Natural killer cell (primary cell): Measurements from ENCODE around the gene MYO18B. TPM values are rescaled to one million over a fixed set of nuclear protein-coding genes. Genes with fewer than 3 reads are reported as not detected.

Experiments used
- ATAC-seq, 3 donors: fragments of 150-1000 bp in 2 of 3; fragments of 200-7000 bp in 1 of 3; cut with Tn5 transposase; 1 replicate in 1 of 3; 2 replicates in 2 of 3; pipeline ENCODE4 v1.10.0; 2021; ENCODE audit warnings: mild to moderate bottlenecking in 2 of 3, moderate library complexity in 2 of 3
- DNase-seq, 2 donors: peaks; one replicate each; pipeline versions ENCODE4 v3.0.0 to v3.0.0-alpha.2; 2013 to 2021; ENCODE audit warnings: mixed read lengths in 1 of 2
- H3K27ac ChIP-seq: one replicate; pipeline ENCODE4 v1.5.1; 2013; ENCODE audit warnings: mild to moderate bottlenecking, low read length
- H3K27me3 ChIP-seq: one replicate; pipeline ENCODE4 v1.6.1; 2013; ENCODE audit warnings: low read length; ENCODE audit not compliant: control insufficient read depth, insufficient read depth
- H3K36me3 ChIP-seq: one replicate; pipeline ENCODE4 v1.6.1; 2013; ENCODE audit warnings: low read length; ENCODE audit not compliant: control insufficient read depth, insufficient read depth
- H3K4me1 ChIP-seq: one replicate; pipeline ENCODE4 v1.6.1; 2013; ENCODE audit warnings: low read length; ENCODE audit not compliant: control insufficient read depth, insufficient read depth
- H3K4me3 ChIP-seq: one replicate; pipeline ENCODE4 v1.5.1; 2013; ENCODE audit warnings: low read length
- H3K9me3 ChIP-seq: one replicate; pipeline ENCODE4 v1.6.1; 2013; ENCODE audit warnings: low read length; ENCODE audit not compliant: control insufficient read depth, insufficient read depth
- H3K27ac Mint-ChIP-seq, 2 donors: one replicate each; pipeline ENCODE4 v1.8.0; 2022; ENCODE audit warnings: mild to moderate bottlenecking in 2 of 2, mixed read lengths in 2 of 2, moderate library complexity in 1 of 2
- H3K27me3 Mint-ChIP-seq, 2 donors: one replicate each; pipeline ENCODE4 v1.8.0; 2022; ENCODE audit warnings: low read depth in 2 of 2, mixed read lengths in 2 of 2
- H3K36me3 Mint-ChIP-seq: one replicate; pipeline ENCODE4 v1.8.0; 2022; ENCODE audit warnings: mixed read lengths
- H3K4me1 Mint-ChIP-seq, 2 donors: one replicate each; pipeline ENCODE4 v1.8.0; 2022; ENCODE audit warnings: mixed read lengths in 2 of 2
- H3K4me3 Mint-ChIP-seq: one replicate; pipeline ENCODE4 v1.8.0; 2022; ENCODE audit warnings: mild to moderate bottlenecking, moderate library complexity, mixed read lengths
- H3K9me3 Mint-ChIP-seq, 2 donors: one replicate each; pipeline ENCODE4 v1.8.0; 2022; ENCODE audit warnings: mixed read lengths in 2 of 2
- WGBS: methylation state at CpG from one replicate; pipeline ENCODE4 v1.1.7; 2013; ENCODE audit warnings: missing lambda C conversion rate; ENCODE audit not compliant: insufficient coverage; 5-methylcytosine and 5-hydroxymethylcytosine counted together
- intact Hi-C: fragments of 100-400 bp; cut with micrococcal nuclease; formaldehyde crosslinking; loops from one replicate; pipeline ENCODE4 v1.14.2; 2022
- total RNA-seq, 4 donors: library from RNA; stranded (reverse); fragments of 120-200 nt in 1 of 4; gene quantifications; one replicate each; pipeline versions ENCODE4 v1.2.3 to v1.2.4, GENCODE V29; 2013 to 2022
- TF ChIP-seq, protein P1 (sequence below): fragments of 200-600 bp; IDR thresholded peaks from one replicate; pipeline ENCODE4 v1.8.0; 2022; ENCODE audit warnings: antibody characterized with exemption

The MYO18B gene
- total RNA-seq, 3 donors from 2014 or later (not counting 1 experiment from before 2014, with no cell fraction given), result 0.07 to 0.14 (median 0.10) TPM

DNA sequence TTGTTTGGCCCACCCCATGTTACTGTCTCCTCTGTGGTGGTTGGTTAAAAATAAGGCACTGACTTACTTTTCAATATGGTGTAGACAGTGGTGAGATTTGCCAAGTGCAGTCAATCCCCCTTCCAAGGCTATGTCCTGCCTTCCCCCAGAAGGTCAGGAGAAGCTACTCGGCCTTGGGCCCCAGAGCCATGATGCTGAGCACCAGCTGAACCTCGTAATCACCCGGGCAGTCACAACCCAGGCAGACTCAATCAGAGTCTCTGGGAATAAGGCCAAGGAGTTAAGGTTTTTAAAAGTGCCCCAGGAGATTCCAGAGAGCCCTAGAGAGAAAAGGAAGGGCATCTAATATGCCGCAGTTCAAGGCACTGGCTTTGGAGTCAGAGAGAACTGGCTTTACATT lies 23.8 kb downstream of the MYO18B start:
- no peak for ATAC-seq
- peaks cover 3 to 6% of the 10 kb centered on the region in 2 donors for H3K9me3 Mint-ChIP-seq

DNA sequence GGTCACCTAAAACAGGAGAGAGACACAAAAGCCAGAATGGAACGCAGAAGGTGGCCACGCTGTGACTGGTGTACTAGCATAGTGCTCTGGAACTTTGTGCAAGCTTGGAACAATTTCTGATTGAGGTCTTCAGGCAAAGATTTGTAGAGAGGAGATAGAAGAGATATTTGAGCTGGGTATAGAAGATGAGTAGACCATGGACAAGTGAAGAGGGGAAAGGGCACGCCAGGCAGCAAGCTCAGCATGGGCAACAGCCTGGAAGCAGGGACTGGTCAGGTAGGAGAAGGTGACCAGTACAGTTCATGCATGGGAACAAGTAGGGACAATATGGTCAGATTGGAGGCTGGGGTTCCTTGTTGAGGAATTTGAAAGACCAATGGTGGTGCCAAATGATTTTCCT lies 24.4 kb downstream of the MYO18B start:
- Mint-ChIP-seq H3K27me3 (peaks cover 0 to 10% of the 10 kb centered on the region in 2 donors), H3K4me3 (no peak overlapping the region), H3K36me3 (no peaks in the 10 kb centered on the region), H3K9me3 (peaks cover 3 to 6% of the 10 kb centered on the region in 2 donors), H3K27ac (no peak overlapping the region), H3K4me1 (no peaks in the 10 kb centered on the region)
- ATAC-seq (no peak), DNase-seq (no peak)
- TF ChIP-seq, protein P1, sequence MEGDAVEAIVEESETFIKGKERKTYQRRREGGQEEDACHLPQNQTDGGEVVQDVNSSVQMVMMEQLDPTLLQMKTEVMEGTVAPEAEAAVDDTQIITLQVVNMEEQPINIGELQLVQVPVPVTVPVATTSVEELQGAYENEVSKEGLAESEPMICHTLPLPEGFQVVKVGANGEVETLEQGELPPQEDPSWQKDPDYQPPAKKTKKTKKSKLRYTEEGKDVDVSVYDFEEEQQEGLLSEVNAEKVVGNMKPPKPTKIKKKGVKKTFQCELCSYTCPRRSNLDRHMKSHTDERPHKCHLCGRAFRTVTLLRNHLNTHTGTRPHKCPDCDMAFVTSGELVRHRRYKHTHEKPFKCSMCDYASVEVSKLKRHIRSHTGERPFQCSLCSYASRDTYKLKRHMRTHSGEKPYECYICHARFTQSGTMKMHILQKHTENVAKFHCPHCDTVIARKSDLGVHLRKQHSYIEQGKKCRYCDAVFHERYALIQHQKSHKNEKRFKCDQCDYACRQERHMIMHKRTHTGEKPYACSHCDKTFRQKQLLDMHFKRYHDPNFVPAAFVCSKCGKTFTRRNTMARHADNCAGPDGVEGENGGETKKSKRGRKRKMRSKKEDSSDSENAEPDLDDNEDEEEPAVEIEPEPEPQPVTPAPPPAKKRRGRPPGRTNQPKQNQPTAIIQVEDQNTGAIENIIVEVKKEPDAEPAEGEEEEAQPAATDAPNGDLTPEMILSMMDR, result no peak
- Histone ChIP-seq H3K27me3 (no peaks in the 10 kb centered on the region), H3K4me3 (no peak overlapping the region), H3K36me3 (no peaks in the 10 kb centered on the region), H3K27ac (no peak overlapping the region), H3K9me3 (peaks cover 14% of the 10 kb centered on the region), H3K4me1 (no peaks in the 10 kb centered on the region)
- intact Hi-C loops, result no loop called here
- WGBS, result 91% methylated on average over 3 of the region's 3 CpGs

More for the DNA sequence above, 23.8 kb downstream of the MYO18B start:
- Mint-ChIP-seq H3K27ac (no peak overlapping the region), H3K4me3 (no peak overlapping the region), H3K27me3 (peaks cover 0 to 10% of the 10 kb centered on the region in 2 donors), H3K36me3 (no peaks in the 10 kb centered on the region), H3K4me1 (no peaks in the 10 kb centered on the region)
- H3K4me3 ChIP-seq, result no peak overlapping the region
- intact Hi-C loops, result no loop called here
- no peaks in the 10 kb centered on the region for H3K4me1 ChIP-seq
- no peak overlapping the region for H3K27ac ChIP-seq
- H3K9me3 ChIP-seq, result peaks cover 14% of the 10 kb centered on the region
- TF ChIP-seq, protein P1, result no peak
- H3K36me3 ChIP-seq, result no peaks in the 10 kb centered on the region
- no peak for DNase-seq
- no peaks in the 10 kb centered on the region for H3K27me3 ChIP-seq
- 90% methylated on average over 4 of the region's 4 CpGs for WGBS

DNA sequence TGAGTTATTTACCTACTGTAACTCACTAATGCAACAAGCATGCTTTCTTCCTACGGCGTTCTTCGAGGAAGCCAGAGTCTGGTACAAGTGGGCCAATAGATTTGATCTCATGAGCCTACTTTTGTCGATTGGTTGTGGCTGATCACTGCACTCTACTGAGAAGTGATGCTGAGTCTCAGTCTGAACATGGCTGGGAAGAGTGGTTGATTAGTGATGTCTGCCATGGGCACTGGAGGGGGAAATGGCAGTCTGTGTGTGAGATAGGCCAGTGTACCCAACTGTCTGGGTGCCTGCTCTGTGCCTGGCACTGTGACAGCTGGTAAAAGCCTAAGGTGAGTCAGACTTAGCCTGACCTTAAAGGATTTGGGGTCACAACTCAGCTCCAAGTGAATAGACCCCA lies 28.3 kb downstream of the MYO18B start:
- H3K27me3 ChIP-seq, result no peaks in the 10 kb centered on the region
- TF ChIP-seq, protein P1, result no peak
- Mint-ChIP-seq H3K9me3 (peaks cover 3 to 6% of the 10 kb centered on the region in 2 donors), H3K36me3 (no peaks in the 10 kb centered on the region), H3K27ac (no peak overlapping the region), H3K27me3 (peaks cover 4 to 6% of the 10 kb centered on the region in 2 donors), H3K4me1 (peaks cover 6% of the 10 kb centered on the region in 2 donors), H3K4me3 (no peak overlapping the region)
- no peak overlapping the region for H3K4me3 ChIP-seq
- intact Hi-C loops, result loop anchor here (10.0 kb wide), 1 partner anchor 576 kb away; the partner anchor contains the start of gene CRYBB3
- no peak for DNase-seq
- no peaks in the 10 kb centered on the region for H3K36me3 ChIP-seq
- H3K27ac ChIP-seq, result no peak overlapping the region
- ATAC-seq, result no peak
- H3K4me1 ChIP-seq, result no peaks in the 10 kb centered on the region
- H3K9me3 ChIP-seq, result peaks cover 14% of the 10 kb centered on the region
- 96% methylated on average over 4 of the region's 4 CpGs for WGBS

DNA sequence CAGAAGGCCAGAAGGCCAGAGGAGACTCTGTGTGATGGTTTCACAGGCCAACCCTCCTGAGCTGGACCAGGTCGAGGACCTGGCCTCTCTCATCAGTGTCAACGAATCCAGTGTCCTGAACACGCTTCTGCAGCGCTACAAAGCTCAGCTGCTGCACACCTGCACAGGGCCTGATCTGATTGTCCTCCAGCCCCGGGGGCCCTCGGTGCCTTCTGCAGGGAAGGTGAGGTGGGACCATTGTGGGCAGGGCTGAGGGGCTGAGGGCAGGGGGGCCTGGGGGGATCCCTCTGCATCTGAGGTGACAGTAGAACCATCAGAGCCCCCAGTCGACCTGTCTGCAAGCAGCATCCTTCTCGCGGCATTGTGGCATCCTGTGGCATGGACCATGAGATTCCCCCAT lies 30.3 kb downstream of the MYO18B start:
- Mint-ChIP-seq H3K27ac (no peak overlapping the region), H3K27me3 (peaks cover 4 to 6% of the 10 kb centered on the region in 2 donors), H3K9me3 (no peaks in the 10 kb centered on the region), H3K4me3 (no peak overlapping the region), H3K36me3 (no peaks in the 10 kb centered on the region), H3K4me1 (peaks cover 6% of the 10 kb centered on the region in 2 donors)
- Histone ChIP-seq H3K4me3 (no peak overlapping the region), H3K9me3 (no peaks in the 10 kb centered on the region), H3K36me3 (no peaks in the 10 kb centered on the region), H3K27me3 (no peaks in the 10 kb centered on the region), H3K27ac (no peak overlapping the region), H3K4me1 (no peaks in the 10 kb centered on the region)
- intact Hi-C loops, result loop anchor here (10.0 kb wide), 1 partner anchor 577 kb away; the partner anchor contains the start of gene CRYBB3
- ATAC-seq (no peak), DNase-seq (no peak)
- TF ChIP-seq, protein P1, result no peak
- WGBS, result 66% methylated on average over 9 of the region's 9 CpGs
